Right lobe of liver (tissue), 4 donors: ENCODE results near the gene ASB9.

Source experiments
- CTCF ChIP-seq, 4 donors: fragments of 200-600 bp in 3 of 4; fragments of 450-650 bp in 1 of 4; IDR thresholded peaks; one replicate each; pipeline versions ENCODE4 v1.5.1 to v1.8.0; 2016 to 2022; ENCODE audit warnings: antibody characterized with exemption in 4 of 4, mild to moderate bottlenecking in 2 of 4
- POLR2A ChIP-seq: fragments of 450-650 bp; IDR thresholded peaks from one replicate; pipeline ENCODE4 v1.6.1; 2017; ENCODE audit warnings: antibody characterized with exemption, mild to moderate bottlenecking
- donor health status: DM: no; HTN: no; CAD: no.
- donor health status: DM: no; HTN: no; CAD: no.
- donor health status: DM: no; HTN: yes; CAD: no.

GRCh38 chrX:15314472-15314871 lies 44.6 kb upstream of the ASB9 start:
- TF ChIP-seq CTCF (IDR thresholded peaks at IDR 0.05): no peak
- TF ChIP-seq POLR2A: no peak
